SKM-1 (cell line): Measurements from ENCODE around the gene CD177.
"Not testable (repeated sequence)": the region's sequence is repeated elsewhere in the genome, so short reads cannot be mapped to it uniquely, and the experiment has no call there.

Experiments
- DNase-seq: peaks from one replicate; lab custom pipeline; 2025; ENCODE audit not compliant: unreplicated experiment; lab: John Stamatoyannopoulos, UW

Gene CD177

DNA sequence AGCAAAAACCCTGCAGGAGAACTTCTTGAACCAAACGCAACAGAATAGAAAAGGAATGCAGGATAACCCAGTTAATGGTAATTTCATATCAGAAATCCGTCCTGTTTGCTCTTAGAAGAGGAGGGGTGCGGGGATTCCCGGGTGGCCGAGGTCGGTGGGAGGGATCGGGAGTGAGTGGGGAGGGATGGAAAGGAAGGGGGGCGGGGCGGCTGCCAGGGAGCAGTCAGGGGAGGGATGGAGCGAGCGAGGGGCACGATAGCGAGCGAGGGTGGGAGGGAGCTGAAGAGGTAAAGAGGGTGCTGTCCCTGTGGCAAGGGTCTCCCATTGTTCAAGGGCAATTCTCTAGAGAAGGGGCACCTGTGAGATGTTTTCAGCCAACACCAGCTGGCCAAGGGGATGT lies 26.5 kb downstream of the CD177 start:
- no peak for DNase-seq

GRCh38 chr19:43380771-43381386 lies 27.4 kb downstream of the CD177 start:
- no peak for DNase-seq

- DNase-seq: not testable (repeated sequence)
Observed at GRCh38 chr19:43382586-43383216, 29.2 kb downstream of the CD177 start.

- DNase-seq: not testable (repeated sequence)
Observed at GRCh38 chr19:43383254-43383653, 29.8 kb downstream of the CD177 start.

DNA sequence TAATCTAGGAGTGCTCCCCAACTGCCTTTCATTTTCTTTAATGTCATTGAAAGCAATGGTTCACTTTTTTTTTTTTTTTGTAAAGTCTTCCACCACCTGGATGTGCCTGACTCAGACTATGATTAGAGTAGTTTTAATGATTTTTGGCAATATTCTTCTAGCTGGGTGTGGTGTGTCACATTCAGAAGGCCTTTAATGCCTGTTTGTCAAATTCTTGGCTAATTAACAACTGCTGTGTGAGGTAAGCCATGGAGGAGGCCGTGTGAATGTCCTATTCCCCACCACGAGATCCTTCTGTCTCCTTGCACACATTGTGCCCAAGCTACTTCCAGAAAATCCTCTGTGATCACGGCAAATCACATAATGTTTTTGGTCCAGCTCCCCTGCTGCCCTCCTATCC lies 30.3 kb downstream of the CD177 start:
- DNase-seq: not testable (repeated sequence)

GRCh38 chr19:43390903-43391551 lies 37.5 kb downstream of the CD177 start:
- not testable (repeated sequence) for DNase-seq

DNA sequence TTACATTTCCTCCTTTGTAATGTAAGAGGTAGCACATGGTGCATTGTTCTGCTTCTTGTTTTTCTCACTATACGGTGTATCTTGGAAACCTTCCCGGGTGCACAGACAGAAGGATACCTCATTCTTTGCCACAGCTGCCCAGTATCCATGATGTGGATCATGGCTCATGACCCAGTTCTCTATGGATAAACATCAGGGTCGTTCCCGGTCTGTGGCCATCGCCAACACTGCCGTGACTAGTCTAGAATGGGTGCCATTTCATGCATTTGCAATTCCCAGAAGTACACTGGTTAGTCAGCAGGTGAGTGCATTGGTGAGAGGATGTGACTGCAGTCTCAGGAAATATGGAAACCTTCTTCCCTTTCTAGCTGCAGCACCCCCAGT lies 38.1 kb downstream of the CD177 start:
- DNase-seq: not testable (repeated sequence)

DNA sequence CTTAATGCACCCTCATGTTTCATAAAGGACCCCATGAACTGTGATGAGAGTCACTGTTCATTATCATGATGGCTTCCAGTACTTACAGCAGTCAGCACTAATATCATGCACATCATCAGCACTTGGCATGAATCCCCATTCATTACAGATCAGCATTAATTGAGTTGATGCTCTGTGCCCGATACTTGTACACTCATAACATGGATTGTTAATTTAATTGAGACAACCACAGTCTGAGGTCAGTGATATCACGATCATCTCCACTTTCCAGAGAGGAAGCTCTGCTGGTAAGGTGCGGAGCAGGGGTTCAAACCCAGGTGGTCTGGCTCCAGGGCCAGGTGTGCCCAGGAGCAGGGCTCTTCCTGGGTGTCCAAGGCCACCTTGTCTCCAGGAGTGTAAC lies 40.0 kb downstream of the CD177 start:
- not testable (repeated sequence) for DNase-seq

GRCh38 chr19:43395561-43395960 lies 42.1 kb downstream of the CD177 start:
- no peak for DNase-seq

- no peak for DNase-seq
Observed at GRCh38 chr19:43406297-43406696, 52.8 kb downstream of the CD177 start.

GRCh38 chr19:43407416-43408005 lies 54.0 kb downstream of the CD177 start:
- no peak for DNase-seq

DNA sequence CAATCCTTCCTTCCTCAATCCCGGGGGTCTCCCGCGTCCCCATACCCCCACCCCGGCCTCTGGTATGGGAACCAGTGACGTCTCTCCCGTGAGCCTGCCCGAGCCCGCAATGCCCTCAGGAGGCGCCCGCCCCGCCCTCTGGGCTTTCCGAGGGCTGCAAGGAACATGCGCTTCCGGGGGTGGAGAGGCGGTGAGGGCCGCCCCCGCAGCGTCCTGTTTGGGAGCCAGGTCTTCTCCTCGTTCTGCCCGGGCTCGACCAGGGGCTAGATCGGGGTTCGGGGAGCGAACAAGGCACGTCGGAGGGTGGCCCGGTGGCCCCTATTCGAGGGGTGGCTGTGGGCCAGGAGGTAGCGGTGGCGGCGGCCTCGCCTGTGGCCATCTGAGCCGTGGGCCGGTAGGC lies 54.6 kb downstream of the CD177 start:
- no peak for DNase-seq

DNA sequence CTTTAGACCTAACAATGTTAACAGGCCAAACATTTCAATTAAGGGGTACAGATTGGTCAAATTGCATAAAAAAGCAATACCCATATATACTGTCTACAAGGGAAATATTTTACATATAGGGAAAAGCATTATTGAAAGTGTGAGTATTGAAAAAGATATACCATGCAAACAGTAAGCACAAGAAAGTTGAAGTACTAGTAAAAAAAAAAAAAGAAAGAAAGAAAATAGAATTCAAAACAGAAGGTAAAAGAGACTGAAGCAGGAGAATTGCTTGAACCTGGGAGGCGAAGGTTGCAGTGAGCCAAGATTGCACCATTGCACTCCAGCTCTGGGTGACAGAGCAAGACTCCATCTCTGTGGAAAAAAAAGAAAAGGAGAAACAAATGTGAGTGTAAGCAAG lies 55.9 kb downstream of the CD177 start:
- no peak for DNase-seq

DNA sequence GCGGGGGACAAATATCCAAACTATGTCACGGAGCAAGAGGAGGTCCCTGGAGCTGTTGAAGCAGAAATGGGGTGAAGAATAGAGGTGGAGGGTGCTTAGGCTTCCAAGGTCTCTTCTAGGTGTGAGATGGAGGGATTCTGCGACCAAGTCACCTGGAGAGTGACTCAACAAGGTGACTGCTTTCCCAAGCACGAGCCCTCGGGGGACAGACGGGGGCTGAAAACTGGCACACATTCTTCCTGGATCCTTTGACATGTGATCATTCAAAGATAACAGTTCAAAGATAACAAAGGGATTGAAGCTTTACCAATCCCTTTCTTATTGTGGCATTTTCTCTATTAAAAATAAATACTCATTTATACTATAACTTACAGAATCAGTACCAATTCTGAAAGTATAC lies 59.0 kb downstream of the CD177 start:
- DNase-seq: no peak
